ENCODE results near the gene FKBP6.
"Not testable (repeated sequence)": the region's sequence is repeated elsewhere in the genome, so short reads cannot be mapped to it uniquely, and the experiment has no call there.

The FKBP6 gene

GRCh38 chr7:73327922-73328321 is at the start of gene FKBP6, which contains the start of gene TRIM50:
FKBP6 (plus strand) TSS chr7:73328161; CDS start chr7:73328429, 268 bp downstream.
TRIM50 (minus strand) TSS chr7:73328082; CDS start chr7:73324787, 3,295 bp downstream.
- DNase-seq, result not testable (repeated sequence)

- DNase-seq, result not testable (repeated sequence)
Observed at GRCh38 chr7:73297235-73297634, 30.7 kb upstream of the FKBP6 start.

- DNase-seq, result not testable (repeated sequence)
Observed at GRCh38 chr7:73297706-73298105, 30.3 kb upstream of the FKBP6 start.

GRCh38 chr7:73299812-73300211 is 28.1 kb upstream of the FKBP6 start:
- not testable (repeated sequence) for DNase-seq

- DNase-seq, result not testable (repeated sequence)
Observed at GRCh38 chr7:73301108-73301507, 26.9 kb upstream of the FKBP6 start.

GRCh38 chr7:73302846-73303245 is 25.1 kb upstream of the FKBP6 start:
- DNase-seq, result not testable (repeated sequence)

GRCh38 chr7:73303546-73303945 is 24.4 kb upstream of the FKBP6 start:
- no peak for DNase-seq

GRCh38 chr7:73304071-73304470 is 23.9 kb upstream of the FKBP6 start:
- no peak for DNase-seq

GRCh38 chr7:73304612-73305387 is 23.2 kb upstream of the FKBP6 start:
- not testable (repeated sequence) for DNase-seq

- no peak for DNase-seq
Observed at GRCh38 chr7:73307436-73307835, 20.5 kb upstream of the FKBP6 start.

GRCh38 chr7:73308074-73308664 is 19.8 kb upstream of the FKBP6 start:
- no peak for DNase-seq

GRCh38 chr7:73308665-73309214 is 19.2 kb upstream of the FKBP6 start, which contains the start of gene NSUN5:
NSUN5 (minus strand) TSS chr7:73308826; CDS start chr7:73308790, 36 bp downstream.
- peak; percentile 96 for DNase-seq

GRCh38 chr7:73311421-73311820 is 16.5 kb upstream of the FKBP6 start:
- DNase-seq, result not testable (repeated sequence)

- DNase-seq, result no peak
Observed at GRCh38 chr7:73312831-73313520, 15.0 kb upstream of the FKBP6 start.

GRCh38 chr7:73313521-73313906 is 14.4 kb upstream of the FKBP6 start:
- DNase-seq, result no peak

- no peak for DNase-seq
Observed at GRCh38 chr7:73314271-73314670, 13.7 kb upstream of the FKBP6 start.

- no peak for DNase-seq
Observed at GRCh38 chr7:73316521-73316920, 11.4 kb upstream of the FKBP6 start.

- DNase-seq, result not testable (repeated sequence)
Observed at GRCh38 chr7:73318656-73319204, 9.2 kb upstream of the FKBP6 start.

GRCh38 chr7:73319541-73319940 is 8.4 kb upstream of the FKBP6 start:
- DNase-seq, result not testable (repeated sequence)

GRCh38 chr7:73320009-73320408 is 8.0 kb upstream of the FKBP6 start:
- not testable (repeated sequence) for DNase-seq

- DNase-seq, result not testable (repeated sequence)
Observed at GRCh38 chr7:73323434-73324080, 4.4 kb upstream of the FKBP6 start.

Data from activated CD4-positive, alpha-beta T cell treated with anti-CD3 and anti-CD28 coated beads for 48 hours (primary cell).